Retinal pigment epithelial cell (primary cell): Measurements from ENCODE around the gene EYS.
"Not testable (repeated sequence)": the region's sequence is repeated elsewhere in the genome, so short reads cannot be mapped to it uniquely, and the experiment has no call there.

Experiments used
- DNase-seq: peaks from one replicate; pipeline ENCODE4 v3.0.0-alpha.2; 2010; ENCODE audit warnings: low read depth
- H3K4me3 ChIP-seq: 2 replicates; pipeline ENCODE4 v1.5.1; 2011; ENCODE audit warnings: mild to moderate bottlenecking, low read length, control low read depth, moderate library complexity
- TF ChIP-seq, protein P1 (sequence below): conservative IDR thresholded peaks from 2 replicates; pipeline ENCODE4 v1.5.1; 2011; ENCODE audit warnings: low read depth, low read length, control low read depth, inconsistent platforms

Gene EYS

DNA sequence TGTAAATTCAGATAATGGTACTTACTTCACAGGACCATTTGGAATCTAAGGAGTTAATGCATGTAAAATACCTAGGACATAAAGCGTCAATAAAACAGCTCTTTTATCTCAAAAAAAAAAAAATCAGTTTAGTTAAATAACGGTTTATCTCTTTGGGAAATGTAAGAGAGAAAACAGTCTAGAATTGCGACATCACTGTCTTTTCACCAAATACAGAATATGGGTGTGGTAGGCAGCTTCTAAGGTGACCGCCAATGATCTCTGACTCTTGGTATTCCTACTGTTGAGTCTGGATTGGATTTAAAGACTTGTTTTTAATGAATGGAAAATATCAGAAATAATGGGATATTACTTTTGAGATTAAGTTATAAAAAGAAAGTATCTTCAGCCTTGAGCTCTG is 111.5 kb downstream of the EYS start:
- no peak overlapping the region for H3K4me3 ChIP-seq
- TF ChIP-seq, protein P1, sequence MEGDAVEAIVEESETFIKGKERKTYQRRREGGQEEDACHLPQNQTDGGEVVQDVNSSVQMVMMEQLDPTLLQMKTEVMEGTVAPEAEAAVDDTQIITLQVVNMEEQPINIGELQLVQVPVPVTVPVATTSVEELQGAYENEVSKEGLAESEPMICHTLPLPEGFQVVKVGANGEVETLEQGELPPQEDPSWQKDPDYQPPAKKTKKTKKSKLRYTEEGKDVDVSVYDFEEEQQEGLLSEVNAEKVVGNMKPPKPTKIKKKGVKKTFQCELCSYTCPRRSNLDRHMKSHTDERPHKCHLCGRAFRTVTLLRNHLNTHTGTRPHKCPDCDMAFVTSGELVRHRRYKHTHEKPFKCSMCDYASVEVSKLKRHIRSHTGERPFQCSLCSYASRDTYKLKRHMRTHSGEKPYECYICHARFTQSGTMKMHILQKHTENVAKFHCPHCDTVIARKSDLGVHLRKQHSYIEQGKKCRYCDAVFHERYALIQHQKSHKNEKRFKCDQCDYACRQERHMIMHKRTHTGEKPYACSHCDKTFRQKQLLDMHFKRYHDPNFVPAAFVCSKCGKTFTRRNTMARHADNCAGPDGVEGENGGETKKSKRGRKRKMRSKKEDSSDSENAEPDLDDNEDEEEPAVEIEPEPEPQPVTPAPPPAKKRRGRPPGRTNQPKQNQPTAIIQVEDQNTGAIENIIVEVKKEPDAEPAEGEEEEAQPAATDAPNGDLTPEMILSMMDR, result no peak
- DNase-seq, result no peak

DNA sequence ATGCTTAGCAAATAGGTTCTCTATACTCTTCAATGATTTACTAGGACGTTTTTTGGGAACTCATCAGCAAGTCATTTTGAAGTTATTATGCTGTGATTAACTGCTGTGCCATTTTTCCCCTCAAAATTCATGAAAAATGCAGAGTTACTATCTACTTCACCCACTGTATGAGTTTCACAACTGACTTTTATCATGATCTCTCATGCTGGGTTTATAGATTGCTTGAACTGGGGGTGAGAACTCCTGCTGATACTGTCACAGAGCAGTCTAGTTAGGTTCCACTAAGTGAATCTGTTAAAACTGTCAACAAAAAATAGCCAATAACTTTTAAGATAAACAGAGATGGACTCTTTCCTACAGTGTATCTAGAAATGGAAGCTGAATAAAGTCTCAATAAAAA is 136.7 kb downstream of the EYS start:
- DNase-seq, result no peak

DNA sequence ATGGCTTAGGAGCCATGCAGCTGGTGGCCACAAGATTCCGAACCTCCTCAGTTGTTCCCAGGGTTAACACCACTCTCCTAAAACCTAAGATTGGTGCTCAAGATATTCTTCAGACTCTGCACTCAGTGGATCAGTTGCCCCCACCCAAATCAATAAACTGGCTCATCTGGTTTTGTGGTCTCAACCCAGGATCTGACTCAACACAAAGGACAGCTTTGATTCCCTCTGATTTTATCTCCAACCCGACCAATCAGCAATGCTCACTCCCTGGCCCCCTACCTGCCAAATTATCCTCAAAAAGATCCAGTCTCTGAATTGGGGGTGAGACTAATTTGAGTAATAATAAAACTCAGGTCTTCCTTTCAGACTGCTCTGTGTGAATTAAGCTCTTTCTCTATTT is 137.5 kb downstream of the EYS start:
- H3K4me3 ChIP-seq, result no peak overlapping the region
- DNase-seq, result no peak
- TF ChIP-seq, protein P1, result no peak

More for the DNA sequence above, 136.7 kb downstream of the EYS start:
- TF ChIP-seq, protein P1, result no peak
- H3K4me3 ChIP-seq, result no peak overlapping the region

DNA sequence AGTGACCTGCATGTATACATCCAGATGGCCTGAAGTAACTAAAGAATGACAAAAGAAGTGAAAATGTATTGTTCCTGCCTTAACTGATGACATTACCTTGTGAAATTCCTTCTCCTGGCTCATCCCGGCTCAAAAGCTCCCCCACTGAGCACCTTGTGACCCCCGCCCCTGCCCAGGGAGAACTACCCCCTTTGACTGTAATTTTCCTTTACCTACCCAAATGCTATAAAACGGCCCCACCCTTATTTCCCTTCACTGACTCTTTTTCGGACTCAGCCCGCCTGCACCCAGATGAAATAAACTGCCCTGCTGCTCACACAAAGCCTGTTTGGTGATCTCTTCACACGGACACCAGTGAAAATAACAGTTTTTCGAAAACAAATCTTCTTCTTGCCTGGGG is 138.0 kb downstream of the EYS start:
- not testable (repeated sequence) for DNase-seq

DNA sequence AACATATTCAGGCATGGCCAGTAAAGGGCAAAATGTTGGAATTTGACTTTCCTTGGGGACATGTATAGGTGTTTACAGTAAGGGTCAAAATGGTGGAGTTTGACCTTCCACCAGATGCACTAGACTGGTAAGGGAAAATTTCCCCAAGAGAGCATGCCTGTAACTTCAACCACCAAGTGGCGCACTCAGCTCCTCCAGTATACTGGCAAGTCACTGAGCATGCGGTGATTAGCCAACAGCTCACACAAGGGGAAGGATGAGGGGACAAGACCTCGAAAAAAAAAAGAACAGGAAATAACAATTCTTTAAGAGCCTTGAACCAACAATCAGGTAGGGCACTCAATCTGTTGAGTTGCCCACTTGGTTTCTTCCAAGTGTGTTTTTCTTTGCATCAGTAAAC is 140.9 kb downstream of the EYS start:
- TF ChIP-seq, protein P1, result no peak
- H3K4me3 ChIP-seq, result no peak overlapping the region
- DNase-seq, result no peak

More for the DNA sequence above, 138.0 kb downstream of the EYS start:
- H3K4me3 ChIP-seq, result not testable (repeated sequence)

DNA sequence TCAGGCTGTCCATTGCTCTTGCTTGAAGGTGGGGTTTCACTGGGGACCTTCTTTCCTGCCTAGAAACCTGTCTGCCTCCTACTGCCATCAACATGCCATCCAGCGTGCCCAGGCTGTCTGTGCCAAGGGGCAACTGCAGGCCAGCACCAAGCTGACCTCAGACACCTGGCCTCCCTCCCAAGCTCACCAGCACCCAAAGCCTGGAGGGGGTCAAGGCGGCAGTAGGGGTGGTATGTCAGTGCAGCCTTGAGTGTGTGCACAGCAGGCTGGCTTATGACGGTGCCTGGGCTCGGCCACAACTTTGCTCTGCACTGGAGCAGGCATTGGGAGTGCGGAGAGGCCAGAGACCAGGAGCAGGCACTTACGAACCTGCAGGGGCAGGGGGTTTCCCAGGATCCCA is 149.0 kb downstream of the EYS start:
- TF ChIP-seq, protein P1, result no peak
- DNase-seq, result no peak
- no peak overlapping the region for H3K4me3 ChIP-seq

DNA sequence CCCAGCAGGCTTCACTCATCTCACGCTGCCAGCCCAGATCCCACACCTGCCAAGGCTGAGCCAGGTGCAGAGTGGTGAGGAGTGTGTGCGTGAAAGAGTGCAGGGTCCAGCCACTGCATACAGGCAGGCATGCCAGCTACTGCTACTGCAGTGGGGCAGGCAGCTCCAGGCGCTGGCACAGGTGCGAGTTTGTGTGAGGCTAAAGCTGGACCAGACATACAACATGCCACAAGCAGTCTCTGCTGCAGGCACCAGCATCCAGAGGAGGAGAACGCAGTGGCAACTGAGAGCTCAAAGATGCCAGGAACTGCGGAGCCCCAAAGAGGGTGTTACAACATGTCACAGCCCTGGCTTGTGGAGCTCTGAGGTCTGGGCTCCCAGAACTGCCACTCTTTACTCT is 149.8 kb downstream of the EYS start:
- no peak for DNase-seq
- TF ChIP-seq, protein P1, result no peak
- no peak overlapping the region for H3K4me3 ChIP-seq

DNA sequence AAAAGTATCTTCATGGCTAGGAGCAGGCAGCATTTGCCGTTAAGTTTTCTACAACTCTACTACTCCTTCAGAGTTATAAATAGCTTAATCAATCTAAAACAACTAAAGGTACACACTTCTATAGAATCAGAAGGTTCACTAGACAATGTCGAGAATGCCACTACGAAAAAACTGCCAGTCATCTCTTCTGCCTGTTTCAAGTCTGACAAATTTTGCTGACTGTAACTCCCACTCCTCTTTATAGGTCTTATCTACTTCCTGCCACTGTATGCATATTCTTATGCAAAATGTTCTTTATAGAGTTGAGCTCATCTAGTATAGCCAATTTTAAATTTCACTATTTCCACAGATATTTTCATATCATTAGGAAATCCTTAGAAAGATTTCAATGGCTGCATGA is 160.1 kb downstream of the EYS start:
- TF ChIP-seq, protein P1, result no peak

More for the DNA sequence above, 160.1 kb downstream of the EYS start:
- no peak for DNase-seq
- H3K4me3 ChIP-seq, result no peak overlapping the region
